Mesendoderm (in vitro differentiated cells): ENCODE measurements around the gene FKBP6.

Experiments
- DNase-seq: peaks from one replicate; pipeline ENCODE4 v3.0.0; 2013
- H2AK5ac ChIP-seq: 2 replicates; pipeline ENCODE4 v1.6.1; 2013; ENCODE audit warnings: low read length, inconsistent platforms
- H2BK120ac ChIP-seq: 2 replicates; pipeline ENCODE4 v1.6.1; 2013; ENCODE audit warnings: low read depth, mild to moderate bottlenecking, low read length, moderate library complexity, mixed read lengths
- H2BK15ac ChIP-seq: replicated peaks from 2 replicates; pipeline ENCODE4 v1.6.1; 2013; ENCODE audit warnings: low read depth, mild to moderate bottlenecking, moderate library complexity
- H2BK5ac ChIP-seq: 2 replicates; pipeline ENCODE4 v1.6.1; 2013; ENCODE audit warnings: low read length, inconsistent platforms
- H3K18ac ChIP-seq: 2 replicates; pipeline ENCODE4 v1.6.1; 2013; ENCODE audit warnings: mild to moderate bottlenecking, low read length, mixed read lengths
- H3K23ac ChIP-seq: one replicate; pipeline ENCODE4 v1.6.1; 2013; ENCODE audit warnings: low read length
- H3K27ac ChIP-seq: 2 replicates; pipeline ENCODE4 v1.5.1; 2013; ENCODE audit warnings: low read depth, mild to moderate bottlenecking, inconsistent platforms, low read length, moderate library complexity
- H3K27me3 ChIP-seq: 2 replicates; pipeline ENCODE4 v1.6.1; 2013; ENCODE audit warnings: low read length, control low read depth, mild to moderate bottlenecking, inconsistent platforms; ENCODE audit not compliant: insufficient read depth, poor library complexity
- H3K36me3 ChIP-seq: 2 replicates; pipeline ENCODE4 v1.6.1; 2013; ENCODE audit warnings: low read length, inconsistent platforms; ENCODE audit not compliant: control insufficient read depth, insufficient read depth
- H3K4ac ChIP-seq: one replicate; pipeline ENCODE4 v1.6.1; 2013; ENCODE audit warnings: low read depth, mild to moderate bottlenecking, low read length, moderate library complexity
- H3K4me1 ChIP-seq: 2 replicates; pipeline ENCODE4 v1.6.1; 2013; ENCODE audit warnings: low read depth, low read length, inconsistent platforms; ENCODE audit not compliant: control insufficient read depth
- H3K4me2 ChIP-seq: 2 replicates; pipeline ENCODE4 v1.6.1; 2013; ENCODE audit warnings: low read length
- H3K4me3 ChIP-seq: 2 replicates; pipeline ENCODE4 v1.5.1; 2013; ENCODE audit warnings: mild to moderate bottlenecking, low read length
- H3K56ac ChIP-seq: one replicate; pipeline ENCODE4 v1.6.1; 2013; ENCODE audit warnings: low read length
- H3K79me1 ChIP-seq: 2 replicates; pipeline ENCODE4 v1.6.1; 2013; ENCODE audit warnings: low read length, inconsistent platforms
- H3K79me2 ChIP-seq: 2 replicates; pipeline ENCODE4 v1.6.1; 2013; ENCODE audit warnings: mild to moderate bottlenecking, low read length; ENCODE audit not compliant: control insufficient read depth, insufficient read depth
- H3K9ac ChIP-seq: 2 replicates; pipeline ENCODE4 v1.6.1; 2013; ENCODE audit warnings: low read length, inconsistent platforms
- H4K5ac ChIP-seq: one replicate; pipeline ENCODE4 v1.6.1; 2013; ENCODE audit warnings: low read length
- H4K8ac ChIP-seq: one replicate; pipeline ENCODE4 v1.6.1; 2013; ENCODE audit warnings: low read depth, mild to moderate bottlenecking, control low read depth, low read length, moderate library complexity
- WGBS: extraction: QIAGEN DNeasy Blood & Tissue Kit; methylation state at CpG from one replicate; pipeline ENCODE4 v1.1.7; 2013; ENCODE audit warnings: low lambda C conversion rate, missing lambda C conversion rate; ENCODE audit not compliant: insufficient coverage; ENCODE audit errors: extremely low coverage; 5-methylcytosine and 5-hydroxymethylcytosine counted together

Gene FKBP6

DNA sequence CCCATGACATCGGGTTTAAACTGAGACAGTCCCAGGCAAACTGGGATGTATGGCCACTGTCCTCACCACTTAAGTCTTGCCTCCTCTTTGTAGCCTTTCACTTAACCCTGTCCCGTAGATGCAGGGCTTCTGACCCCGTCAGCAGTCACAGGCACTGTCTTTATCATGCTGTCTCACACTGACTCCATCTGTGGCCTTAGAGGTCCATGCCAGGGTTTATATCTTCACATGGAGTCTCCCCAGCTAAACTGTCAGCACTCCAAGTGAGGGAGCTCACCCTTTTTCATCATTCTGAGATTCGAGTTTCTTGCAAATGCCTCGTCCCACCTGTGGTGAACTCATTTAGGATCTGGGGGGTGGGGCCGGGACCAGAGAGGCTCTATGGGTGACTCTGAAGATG is 2.8 kb downstream of the FKBP6 start:
- H3K4me2 ChIP-seq, result no peak overlapping the region
- no peaks in the 10 kb centered on the region for H3K79me1 ChIP-seq
- H3K56ac ChIP-seq, result no peak overlapping the region
- H2BK5ac ChIP-seq, result no peak overlapping the region
- H3K4me1 ChIP-seq, result no peaks in the 10 kb centered on the region
- no peak overlapping the region for H3K4ac ChIP-seq
- H3K27ac ChIP-seq, result no peak overlapping the region
- H2AK5ac ChIP-seq, result no peak overlapping the region
- H2BK120ac ChIP-seq, result no peak overlapping the region
- H3K18ac ChIP-seq, result no peak overlapping the region
- no peak overlapping the region for H4K5ac ChIP-seq
- H4K8ac ChIP-seq, result no peak overlapping the region
- no peaks in the 10 kb centered on the region for H3K79me2 ChIP-seq
- no peak overlapping the region for H2BK15ac ChIP-seq
- H3K36me3 ChIP-seq, result no peaks in the 10 kb centered on the region
- H3K4me3 ChIP-seq, result no peak overlapping the region
- no CpG with 5 or more reads among the region's 6 CpGs for WGBS
- no peak overlapping the region for H3K9ac ChIP-seq
- H3K23ac ChIP-seq, result no peak overlapping the region
- H3K27me3 ChIP-seq, result no peaks in the 10 kb centered on the region
- DNase-seq, result no peak

DNA sequence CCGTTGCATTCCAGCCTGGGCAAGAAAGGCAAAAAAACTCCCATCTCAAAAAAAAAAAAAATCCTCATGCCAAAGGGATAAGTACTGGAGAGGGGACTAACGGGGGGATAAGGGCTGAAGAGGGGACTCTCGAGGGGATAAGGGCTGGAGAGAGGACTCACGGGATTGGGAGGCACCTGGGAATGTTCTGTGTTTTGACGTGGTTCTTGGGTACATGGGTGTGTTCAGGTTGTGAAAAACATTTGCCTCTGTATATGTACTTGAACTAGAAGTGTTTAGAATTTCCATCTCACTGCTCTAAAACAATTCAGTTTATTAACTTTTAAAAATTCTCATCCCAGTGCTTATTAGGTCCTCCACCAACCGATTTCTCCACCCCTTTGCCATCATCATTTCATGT is 4.5 kb downstream of the FKBP6 start:
- DNase-seq, result no peak
- no peaks in the 10 kb centered on the region for H3K36me3 ChIP-seq
- H3K27ac ChIP-seq, result no peak overlapping the region
- H3K23ac ChIP-seq, result no peak overlapping the region
- H3K4me3 ChIP-seq, result no peak overlapping the region
- no peak overlapping the region for H3K18ac ChIP-seq
- no peak overlapping the region for H2AK5ac ChIP-seq
- no peak overlapping the region for H2BK120ac ChIP-seq
- no peaks in the 10 kb centered on the region for H3K79me1 ChIP-seq
- H3K56ac ChIP-seq, result no peak overlapping the region
- H3K79me2 ChIP-seq, result no peaks in the 10 kb centered on the region
- no peak overlapping the region for H3K9ac ChIP-seq
- WGBS, result no CpG with 5 or more reads among the region's 6 CpGs
- no peak overlapping the region for H3K4me2 ChIP-seq
- no peak overlapping the region for H4K5ac ChIP-seq
- H2BK15ac ChIP-seq, result no peak overlapping the region
- H3K27me3 ChIP-seq, result no peaks in the 10 kb centered on the region
- no peak overlapping the region for H3K4ac ChIP-seq
- no peaks in the 10 kb centered on the region for H3K4me1 ChIP-seq
- no peak overlapping the region for H4K8ac ChIP-seq
- no peak overlapping the region for H2BK5ac ChIP-seq

DNA sequence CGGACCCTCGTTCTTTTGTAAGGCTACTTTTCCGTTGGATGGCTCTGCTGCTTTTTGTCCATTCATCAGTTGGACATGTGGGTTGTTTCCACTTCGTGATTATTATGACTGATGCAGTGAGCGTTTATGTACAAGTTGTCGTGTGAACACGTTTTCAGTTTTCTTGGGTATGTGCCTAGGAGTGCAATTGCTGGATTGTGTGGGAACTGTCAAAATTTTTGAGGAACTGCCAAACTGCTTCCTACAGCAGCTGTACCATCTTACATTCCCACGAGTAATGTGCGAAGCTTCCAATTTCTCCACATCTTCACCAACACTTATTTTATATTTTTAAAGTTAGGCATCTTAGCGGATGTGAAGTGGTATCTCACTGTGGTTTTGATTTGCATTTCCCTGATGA is 10.4 kb downstream of the FKBP6 start:
- Histone ChIP-seq H3K79me2 (no peaks in the 10 kb centered on the region), H3K4ac (no peak overlapping the region), H3K27ac (no peak overlapping the region), H3K36me3 (no peaks in the 10 kb centered on the region), H3K4me1 (peaks cover 2% of the 10 kb centered on the region), H3K18ac (no peak overlapping the region), H3K56ac (no peak overlapping the region), H3K79me1 (no peaks in the 10 kb centered on the region), H3K9ac (no peak overlapping the region), H3K23ac (no peak overlapping the region), H2AK5ac (no peak overlapping the region), H3K27me3 (no peaks in the 10 kb centered on the region), H3K4me2 (no peak overlapping the region), H3K4me3 (no peak overlapping the region), H2BK120ac (no peak overlapping the region), H4K5ac (no peak overlapping the region), H2BK5ac (no peak overlapping the region), H4K8ac (no peak overlapping the region), H2BK15ac (no peak overlapping the region)
- no CpG with 5 or more reads among the region's 10 CpGs for WGBS
- DNase-seq, result no peak

DNA sequence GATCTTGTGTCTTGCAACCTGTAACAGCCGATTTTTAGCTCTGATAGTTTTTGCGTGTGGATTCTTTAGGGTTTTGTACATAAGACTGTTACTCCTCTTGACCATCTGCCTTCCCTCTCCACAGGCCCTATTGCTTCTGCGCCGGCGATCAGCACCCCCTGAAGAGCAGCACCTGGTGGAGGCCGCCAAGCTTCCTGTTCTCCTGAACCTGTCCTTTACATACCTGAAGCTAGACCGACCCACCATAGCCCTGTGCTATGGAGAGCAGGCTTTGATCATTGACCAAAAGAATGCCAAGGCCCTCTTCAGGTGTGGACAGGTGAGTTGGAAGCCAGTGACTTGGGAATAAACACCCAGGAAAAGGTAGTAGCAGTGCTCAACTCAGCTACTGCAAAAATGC is 12.6 kb downstream of the FKBP6 start:
- Histone ChIP-seq H3K27me3 (no peaks in the 10 kb centered on the region), H3K9ac (no peak overlapping the region), H3K27ac (no peak overlapping the region), H3K4me2 (no peak overlapping the region), H2AK5ac (no peak overlapping the region), H3K4me3 (no peak overlapping the region), H3K79me2 (no peaks in the 10 kb centered on the region), H4K8ac (no peak overlapping the region), H2BK15ac (no peak overlapping the region), H3K4ac (no peak overlapping the region), H3K79me1 (no peaks in the 10 kb centered on the region), H3K4me1 (peaks cover 2% of the 10 kb centered on the region), H2BK120ac (no peak overlapping the region), H2BK5ac (no peak overlapping the region), H3K56ac (no peak overlapping the region), H4K5ac (no peak overlapping the region), H3K36me3 (no peaks in the 10 kb centered on the region), H3K23ac (no peak overlapping the region), H3K18ac (no peak overlapping the region)
- WGBS, result no CpG with 5 or more reads among the region's 7 CpGs
- peak; percentile 39 for DNase-seq

DNA sequence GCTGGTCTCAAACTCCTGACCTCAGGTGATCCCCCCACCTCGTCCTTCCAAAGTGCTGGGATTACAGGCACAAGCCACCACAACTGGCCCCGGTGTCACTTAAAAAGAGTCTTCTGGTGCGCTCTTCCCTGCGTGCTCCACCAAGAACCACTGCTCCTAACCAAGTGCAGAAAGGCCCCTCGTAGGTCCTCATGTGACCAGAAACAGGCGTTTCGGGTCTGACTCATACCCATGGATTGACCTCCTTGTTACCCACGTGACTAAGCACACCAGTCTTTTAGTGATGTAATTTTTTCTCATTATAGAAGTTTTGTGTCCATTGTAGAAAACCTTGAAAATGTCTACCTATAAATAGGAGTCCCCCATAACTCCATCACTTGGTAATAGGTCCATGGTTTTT is 13.9 kb downstream of the FKBP6 start:
- no peak overlapping the region for H4K5ac ChIP-seq
- no peaks in the 10 kb centered on the region for H3K79me2 ChIP-seq
- peak; percentile 66 for DNase-seq
- H2BK5ac ChIP-seq, result no peak overlapping the region
- H3K23ac ChIP-seq, result no peak overlapping the region
- no peak overlapping the region for H4K8ac ChIP-seq
- WGBS, result no CpG with 5 or more reads among the region's 8 CpGs
- no peaks in the 10 kb centered on the region for H3K79me1 ChIP-seq
- no peak overlapping the region for H3K4me2 ChIP-seq
- H3K9ac ChIP-seq, result no peak overlapping the region
- H2BK15ac ChIP-seq, result no peak overlapping the region
- no peak overlapping the region for H3K18ac ChIP-seq
- H3K4ac ChIP-seq, result no peak overlapping the region
- H3K36me3 ChIP-seq, result no peaks in the 10 kb centered on the region
- H2BK120ac ChIP-seq, result no peak overlapping the region
- no peak overlapping the region for H3K56ac ChIP-seq
- H3K27ac ChIP-seq, result no peak overlapping the region
- no peak overlapping the region for H3K4me3 ChIP-seq
- H3K4me1 ChIP-seq, result peaks cover 2% of the 10 kb centered on the region
- no peak overlapping the region for H2AK5ac ChIP-seq
- H3K27me3 ChIP-seq, result no peaks in the 10 kb centered on the region

DNA sequence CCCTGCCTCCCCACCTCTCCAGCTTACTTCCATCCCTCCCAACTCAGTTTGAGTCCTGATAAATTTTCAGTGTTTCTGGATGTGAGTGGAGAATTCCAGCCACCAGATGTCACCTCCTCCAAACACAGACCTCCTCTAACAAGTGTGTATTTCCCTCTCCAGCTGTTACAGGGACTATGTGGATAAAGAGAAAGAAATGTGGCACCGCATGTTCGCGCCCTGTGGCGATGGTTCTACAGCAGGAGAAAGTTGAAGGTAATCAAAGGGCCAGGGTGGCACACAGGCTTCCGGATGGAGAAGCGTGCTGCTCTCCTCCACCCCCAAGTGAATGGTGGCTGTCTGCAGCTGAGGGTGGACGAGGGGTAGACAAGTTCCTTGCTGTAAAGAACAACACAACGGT is 14.7 kb downstream of the FKBP6 start:
- H3K4me3 ChIP-seq, result no peak overlapping the region
- no peak overlapping the region for H3K4ac ChIP-seq
- H4K8ac ChIP-seq, result no peak overlapping the region
- H3K4me1 ChIP-seq, result peaks cover 2% of the 10 kb centered on the region
- peak overlapping the region; percentile 65 for H3K56ac ChIP-seq
- H2BK120ac ChIP-seq, result no peak overlapping the region
- H3K23ac ChIP-seq, result no peak overlapping the region
- no peak overlapping the region for H3K4me2 ChIP-seq
- no peaks in the 10 kb centered on the region for H3K79me1 ChIP-seq
- no peak overlapping the region for H3K27ac ChIP-seq
- WGBS, result no CpG with 5 or more reads among the region's 8 CpGs
- H3K9ac ChIP-seq, result no peak overlapping the region
- no peaks in the 10 kb centered on the region for H3K36me3 ChIP-seq
- no peak overlapping the region for H2BK5ac ChIP-seq
- H3K27me3 ChIP-seq, result no peaks in the 10 kb centered on the region
- H2BK15ac ChIP-seq, result no peak overlapping the region
- peak; percentile 93 for DNase-seq
- no peak overlapping the region for H4K5ac ChIP-seq
- no peak overlapping the region for H3K18ac ChIP-seq
- H3K79me2 ChIP-seq, result no peaks in the 10 kb centered on the region
- H2AK5ac ChIP-seq, result no peak overlapping the region
